ENCODE data around the gene RBBP8NL.

RBBP8NL gene

DNA sequence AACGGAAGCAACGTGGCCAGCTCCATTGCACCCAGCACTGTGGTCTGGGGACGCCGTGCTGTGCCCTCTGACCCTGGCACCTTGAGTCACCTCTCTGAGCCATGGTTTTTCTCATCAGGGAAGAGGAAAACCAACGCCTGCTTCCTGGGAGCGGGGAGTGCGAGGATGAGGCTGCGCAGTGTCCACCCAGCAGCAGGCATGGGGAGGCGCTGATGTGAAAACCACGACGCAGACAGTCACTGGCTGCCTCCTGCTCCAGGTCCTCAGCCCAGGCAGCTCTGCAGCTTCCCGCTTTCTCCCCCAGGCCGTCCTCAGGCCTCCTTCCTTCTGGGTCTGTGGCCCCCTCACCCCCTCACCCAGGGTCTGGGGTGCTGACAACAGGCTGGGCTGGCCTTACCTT is 34.5 kb upstream of the RBBP8NL start:
- DNase-seq: no peak

DNA sequence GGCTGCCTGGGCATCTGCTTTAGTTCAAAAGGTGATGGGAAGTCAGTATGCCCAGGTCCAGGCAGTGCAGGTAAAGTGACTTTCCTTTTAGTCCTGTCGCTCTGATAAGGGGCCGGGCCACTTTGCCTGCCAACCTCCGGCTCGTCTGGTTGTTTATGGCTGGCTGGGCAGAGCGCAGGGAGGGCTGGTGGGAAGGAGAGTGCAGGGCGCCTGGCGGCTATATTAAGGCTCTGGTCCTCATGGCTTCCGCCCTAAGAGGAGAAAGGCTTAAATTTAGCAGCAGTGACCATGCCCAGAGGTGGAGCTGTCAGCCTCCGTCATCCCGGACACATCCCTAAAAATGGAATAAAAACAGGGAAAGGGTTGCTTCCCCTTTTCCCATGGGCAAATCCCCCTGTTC is 33.8 kb upstream of the RBBP8NL start:
- no peak for DNase-seq

DNA sequence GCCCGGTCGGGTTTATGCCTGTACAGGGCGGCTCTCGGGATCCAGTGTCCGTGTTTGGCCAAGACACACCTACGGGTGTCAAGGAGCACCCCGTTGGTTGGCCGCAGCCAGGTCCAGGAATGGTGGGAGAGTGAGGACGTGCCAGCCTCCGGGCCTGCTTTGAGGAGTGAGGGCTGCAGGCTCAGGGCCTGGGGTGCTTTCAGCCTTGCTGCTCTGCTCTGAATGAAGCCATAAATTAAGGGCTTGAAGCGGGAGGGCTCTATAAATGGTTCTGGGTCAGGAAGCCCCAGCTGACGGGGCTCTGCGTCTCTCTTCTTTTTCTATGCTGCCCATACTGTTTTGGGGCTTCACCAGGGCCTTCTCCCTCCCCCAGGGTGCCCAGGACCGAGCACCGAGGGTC is 33.3 kb upstream of the RBBP8NL start:
- no peak for DNase-seq

DNA sequence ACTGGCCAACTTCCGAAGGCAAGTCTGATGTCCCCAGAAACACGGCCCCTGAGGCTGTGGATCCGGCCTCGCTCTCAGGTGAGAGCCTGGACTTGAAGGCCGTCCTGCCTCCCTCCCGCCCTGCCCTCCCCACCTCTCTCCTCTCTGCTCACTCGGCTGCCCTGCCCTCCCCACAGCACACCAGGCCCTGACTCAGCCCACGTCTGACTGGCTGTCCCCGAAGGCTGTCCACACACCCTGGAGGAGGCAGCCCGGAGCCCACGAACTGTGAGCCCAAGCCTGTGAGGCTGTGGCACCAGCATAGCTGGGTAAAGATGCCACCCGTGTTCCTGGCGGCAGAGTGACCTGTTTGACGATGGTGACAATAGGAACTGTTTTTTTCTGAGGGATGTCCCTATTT is 32.1 kb upstream of the RBBP8NL start:
- no peak for DNase-seq

- no peak for DNase-seq
These were observed 31.2 kb upstream of the RBBP8NL start for GRCh38 chr20:62458275-62459251.

GRCh38 chr20:62457831-62458230 is 30.5 kb upstream of the RBBP8NL start:
- DNase-seq: no peak

GRCh38 chr20:62457098-62457497 is 29.8 kb upstream of the RBBP8NL start:
- DNase-seq: no peak

- no peak for DNase-seq
These were observed 28.6 kb upstream of the RBBP8NL start for GRCh38 chr20:62455929-62456328.

DNA sequence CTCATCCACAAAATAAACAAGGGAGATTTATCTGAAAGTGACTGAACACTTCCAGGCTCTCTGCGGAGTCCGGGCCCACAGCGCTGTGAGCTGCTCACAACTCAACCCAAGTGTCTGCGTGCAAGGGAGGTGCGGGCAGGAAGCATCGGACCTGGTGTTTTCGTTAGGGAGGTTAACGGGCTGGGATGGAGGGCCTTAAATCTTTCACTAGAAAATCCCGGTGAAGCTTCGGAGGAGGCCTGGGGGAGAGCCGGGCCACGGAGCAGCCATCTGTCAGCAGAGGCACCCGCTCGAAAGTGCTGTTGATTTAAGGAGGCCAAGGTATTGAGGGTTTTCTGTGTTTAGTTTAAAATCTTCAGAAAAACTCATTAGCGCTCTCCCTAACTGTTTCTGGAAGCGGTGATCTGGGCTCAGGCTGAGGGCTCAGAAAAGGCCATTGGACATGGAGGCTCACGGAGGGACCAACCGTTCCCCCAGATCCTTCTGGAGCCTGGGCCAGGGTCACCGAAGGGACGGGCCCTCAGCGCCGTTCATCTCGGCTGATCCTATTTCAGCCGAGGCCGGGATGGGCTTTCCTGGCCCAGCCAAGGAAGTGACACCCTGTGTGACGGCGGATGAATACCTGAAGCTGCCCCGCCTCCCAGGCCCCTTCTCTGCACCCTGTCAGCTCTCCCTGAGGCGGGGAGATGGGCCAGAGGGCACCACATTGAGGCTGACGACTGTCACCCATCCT is 27.7 kb upstream of the RBBP8NL start:
- DNase-seq: no peak

- no peak for DNase-seq
These were observed 26.0 kb upstream of the RBBP8NL start for GRCh38 chr20:62453186-62453808.

GRCh38 chr20:62452475-62453095 is 25.2 kb upstream of the RBBP8NL start:
- DNase-seq: no peak

DNA sequence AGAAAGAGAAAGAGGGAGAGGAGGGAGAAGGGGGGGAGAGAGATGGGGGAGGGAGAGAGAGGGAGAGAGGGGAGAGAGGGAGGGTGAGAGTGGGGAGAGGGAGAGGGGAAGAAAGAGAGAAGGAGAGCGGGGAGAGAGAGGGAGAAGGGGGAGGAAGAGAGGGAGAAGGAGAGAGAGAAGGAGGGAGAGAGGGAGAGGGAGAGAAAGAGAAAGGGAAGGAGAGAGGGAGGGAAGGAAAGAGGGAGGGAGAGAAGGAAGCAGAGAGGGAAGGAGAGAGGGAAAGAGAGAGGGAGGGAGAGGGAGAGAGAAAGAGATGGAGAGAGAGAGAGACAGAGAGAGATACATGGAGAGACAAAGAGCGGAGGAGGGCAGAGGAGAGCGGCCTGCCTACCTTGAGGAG is 24.6 kb upstream of the RBBP8NL start:
- DNase-seq: no peak

DNA sequence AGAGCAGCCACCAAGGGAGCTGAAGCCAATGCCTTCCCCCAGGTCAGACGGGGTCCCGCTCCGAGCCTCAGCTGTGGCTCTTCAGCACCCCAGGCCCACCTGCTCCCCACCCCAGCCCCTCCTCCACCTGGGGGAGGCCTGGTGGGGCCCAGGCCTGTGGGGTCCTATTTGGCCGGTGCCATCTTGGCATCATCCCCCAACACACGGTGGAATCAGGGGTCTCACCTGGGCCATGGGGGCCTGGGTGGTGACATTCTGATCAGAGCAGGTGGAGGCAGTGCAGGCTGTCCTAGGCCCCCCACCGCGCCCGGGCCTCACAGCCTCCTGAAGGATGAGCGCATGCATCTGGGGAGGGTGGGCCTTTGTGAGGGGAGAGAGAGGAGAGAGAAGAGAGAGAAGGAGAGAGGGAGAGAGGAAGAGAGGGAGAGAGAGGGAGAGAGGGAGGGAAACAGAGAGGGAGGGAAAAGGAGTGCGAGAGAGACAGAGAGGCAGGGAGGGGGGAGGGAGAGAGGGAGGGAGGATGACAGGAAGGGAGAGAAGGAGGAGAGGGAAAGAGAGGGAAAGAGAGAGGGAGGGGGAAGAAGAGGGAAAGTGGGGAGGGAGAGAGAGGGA is 23.9 kb upstream of the RBBP8NL start:
- DNase-seq: no peak

DNA sequence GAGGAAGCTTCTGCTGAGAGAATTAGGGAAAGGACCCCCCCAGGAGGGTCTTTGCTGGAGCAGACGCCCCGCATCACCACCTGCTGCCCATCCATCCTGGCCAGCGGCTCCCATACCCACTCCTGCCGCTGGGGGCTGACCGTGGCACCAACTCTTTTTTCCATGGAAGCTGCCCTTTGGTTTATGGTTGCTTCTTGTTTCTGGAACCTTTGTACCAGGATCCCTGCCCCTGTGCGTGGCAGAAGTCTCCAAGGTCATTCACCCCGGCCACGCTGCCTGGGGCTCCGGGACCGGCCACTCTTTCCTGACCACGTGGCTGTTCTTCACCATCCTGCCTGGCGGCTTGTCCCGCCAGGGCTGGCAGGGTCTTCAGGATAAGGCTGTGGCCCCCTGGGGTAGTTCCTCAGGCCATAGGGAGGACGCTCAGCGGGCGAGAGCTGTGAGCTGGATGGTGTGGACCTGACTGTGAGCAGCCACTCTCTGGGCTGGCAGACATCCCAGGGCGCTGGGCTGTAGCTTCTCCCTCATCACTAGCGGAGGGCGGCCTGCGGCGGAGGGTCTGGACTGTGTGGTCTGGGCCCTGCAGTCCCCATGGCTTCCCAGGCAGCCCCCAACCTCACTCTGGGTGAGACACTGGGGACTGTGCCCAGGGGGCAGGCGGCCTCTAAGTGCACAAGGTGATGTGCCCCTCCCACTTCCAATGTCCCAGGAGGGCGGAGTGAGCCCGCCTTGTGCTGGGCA is 22.8 kb upstream of the RBBP8NL start:
- DNase-seq: no peak

- DNase-seq: no peak
These were observed 21.4 kb upstream of the RBBP8NL start for GRCh38 chr20:62448788-62449187.

DNA sequence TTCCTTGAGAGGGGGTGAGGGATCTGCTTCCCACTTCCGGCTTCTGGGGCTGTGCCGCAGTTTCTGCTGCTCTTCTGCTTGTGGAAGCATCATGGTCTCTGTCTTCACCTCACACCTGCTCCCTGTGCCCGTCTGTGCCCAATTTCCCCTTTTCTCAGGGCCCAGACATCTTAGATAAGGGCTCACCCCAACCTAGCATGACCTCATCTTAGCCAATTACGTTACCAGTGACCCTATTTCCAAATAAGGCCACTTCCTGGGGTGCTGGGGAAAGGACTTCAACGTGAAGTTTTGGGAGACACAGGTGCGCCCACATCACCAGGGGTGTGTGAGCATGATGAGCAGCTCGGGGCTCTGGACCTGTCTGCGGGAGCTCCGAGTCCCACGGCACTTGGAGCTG is 20.7 kb upstream of the RBBP8NL start:
- DNase-seq: no peak

DNA sequence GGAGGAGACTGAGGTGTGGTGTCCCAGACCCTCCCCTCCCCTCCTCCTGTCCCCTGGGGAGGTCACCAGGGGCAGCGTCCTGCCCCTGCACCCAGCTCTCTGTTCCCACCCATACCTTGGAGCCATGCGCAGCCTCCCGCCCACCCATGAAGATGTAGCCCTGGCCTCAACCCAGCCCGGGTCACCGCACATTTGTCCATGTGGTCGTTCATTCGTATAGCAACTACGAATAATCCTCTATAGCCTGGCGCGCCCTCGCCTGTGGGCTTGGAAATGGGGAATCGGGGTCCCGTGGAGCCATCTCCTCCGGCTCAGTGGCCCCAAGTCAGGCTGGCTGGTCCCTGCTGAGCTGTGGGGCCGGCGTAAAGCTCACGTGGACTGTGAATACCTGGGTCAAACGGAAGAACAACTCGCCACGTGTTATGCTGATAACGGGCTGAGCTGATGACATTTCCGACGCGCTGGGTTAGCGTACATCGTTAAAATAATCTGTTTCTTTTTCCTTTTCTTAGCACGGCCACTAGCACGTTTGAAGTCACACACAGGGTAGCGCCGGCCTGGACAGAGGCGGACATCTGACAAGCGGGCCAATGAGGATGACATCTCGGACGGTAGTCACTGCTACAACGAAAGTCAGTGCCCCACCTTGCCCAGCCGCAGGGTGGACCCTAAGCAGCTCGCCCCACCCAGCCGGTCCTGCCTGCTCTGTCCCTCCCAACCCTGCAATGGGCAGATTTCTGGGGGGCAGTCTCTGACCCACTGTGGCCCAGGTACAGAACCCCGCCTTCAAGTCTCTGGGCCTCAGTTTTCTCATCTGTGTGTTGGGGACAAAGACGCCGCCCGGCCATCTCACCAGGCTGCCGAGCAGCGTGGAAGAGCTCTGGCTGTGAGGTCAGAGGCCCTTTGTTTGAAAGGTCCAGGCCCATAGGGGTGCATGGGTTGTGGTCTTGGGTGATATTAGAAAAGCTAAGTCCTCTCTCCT is 19.8 kb upstream of the RBBP8NL start:
- DNase-seq: no peak

GRCh38 chr20:62446481-62446880 is 19.1 kb upstream of the RBBP8NL start:
- no peak for DNase-seq

DNA sequence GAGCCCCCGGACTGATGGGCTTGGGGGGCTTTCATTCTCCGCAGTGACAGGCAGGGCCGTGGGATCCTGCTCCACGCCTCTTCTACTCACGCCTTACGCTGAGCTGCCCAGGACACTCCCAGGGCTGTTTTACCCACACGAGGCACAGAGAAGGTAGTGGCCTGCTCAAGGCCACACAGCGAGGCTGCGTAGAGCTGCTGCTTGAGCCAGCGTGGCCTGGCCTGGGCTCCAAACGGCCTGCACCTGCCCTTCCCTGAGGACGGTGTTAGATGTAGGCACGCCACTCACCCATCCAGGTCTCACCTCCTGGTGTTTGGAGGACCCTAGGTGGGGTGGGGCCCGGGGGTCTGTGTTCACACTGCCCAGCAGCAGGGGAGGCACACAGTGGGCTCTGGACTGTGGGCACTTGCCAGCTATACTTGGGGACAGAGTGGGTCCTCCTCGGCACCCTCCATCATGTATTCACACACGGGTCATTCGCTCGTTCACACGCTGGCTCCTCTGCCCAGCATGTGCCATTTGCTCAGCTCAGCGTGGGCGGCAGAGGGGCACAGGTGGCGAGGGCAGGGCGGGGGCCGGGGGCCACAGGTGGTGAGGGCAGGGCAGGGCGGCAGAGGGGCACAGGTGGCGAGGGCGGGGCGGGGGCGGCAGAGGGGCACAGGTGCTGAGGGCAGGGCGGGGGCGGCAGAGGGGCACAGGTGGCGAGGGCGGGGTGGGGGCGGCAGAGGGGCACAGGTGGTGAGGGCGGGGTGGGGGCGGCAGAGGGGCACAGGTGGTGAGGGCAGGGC is 18.4 kb upstream of the RBBP8NL start:
- no peak for DNase-seq

DNA sequence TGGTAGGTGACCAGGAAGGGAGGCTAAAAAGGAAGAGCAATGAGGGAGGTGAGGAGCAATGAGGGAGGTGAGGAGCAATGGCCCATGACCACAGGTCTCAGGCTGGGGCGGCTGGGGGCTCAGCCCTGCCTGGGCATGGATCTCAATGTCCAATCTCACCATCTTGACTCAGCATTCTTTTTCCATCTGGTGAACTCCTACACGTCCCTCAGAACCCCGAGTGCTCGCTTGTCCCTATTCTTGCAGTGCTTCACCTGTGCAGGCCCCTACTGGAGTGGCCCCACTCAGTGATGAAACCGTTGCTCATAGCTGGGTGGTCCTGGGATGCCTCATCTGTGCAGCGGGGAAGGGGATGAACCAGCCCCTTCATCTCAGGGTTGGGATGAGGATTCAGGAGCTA is 16.9 kb upstream of the RBBP8NL start:
- DNase-seq: no peak
